ENCODE data around the gene SLC1A6.
"Not testable (repeated sequence)": the region's sequence is repeated elsewhere in the genome, so short reads cannot be mapped to it uniquely, and the experiment has no call there.

Gene SLC1A6
- 0 to 0.15 (median 0) reads per million in 18 experiments for total RNA-seq

DNA sequence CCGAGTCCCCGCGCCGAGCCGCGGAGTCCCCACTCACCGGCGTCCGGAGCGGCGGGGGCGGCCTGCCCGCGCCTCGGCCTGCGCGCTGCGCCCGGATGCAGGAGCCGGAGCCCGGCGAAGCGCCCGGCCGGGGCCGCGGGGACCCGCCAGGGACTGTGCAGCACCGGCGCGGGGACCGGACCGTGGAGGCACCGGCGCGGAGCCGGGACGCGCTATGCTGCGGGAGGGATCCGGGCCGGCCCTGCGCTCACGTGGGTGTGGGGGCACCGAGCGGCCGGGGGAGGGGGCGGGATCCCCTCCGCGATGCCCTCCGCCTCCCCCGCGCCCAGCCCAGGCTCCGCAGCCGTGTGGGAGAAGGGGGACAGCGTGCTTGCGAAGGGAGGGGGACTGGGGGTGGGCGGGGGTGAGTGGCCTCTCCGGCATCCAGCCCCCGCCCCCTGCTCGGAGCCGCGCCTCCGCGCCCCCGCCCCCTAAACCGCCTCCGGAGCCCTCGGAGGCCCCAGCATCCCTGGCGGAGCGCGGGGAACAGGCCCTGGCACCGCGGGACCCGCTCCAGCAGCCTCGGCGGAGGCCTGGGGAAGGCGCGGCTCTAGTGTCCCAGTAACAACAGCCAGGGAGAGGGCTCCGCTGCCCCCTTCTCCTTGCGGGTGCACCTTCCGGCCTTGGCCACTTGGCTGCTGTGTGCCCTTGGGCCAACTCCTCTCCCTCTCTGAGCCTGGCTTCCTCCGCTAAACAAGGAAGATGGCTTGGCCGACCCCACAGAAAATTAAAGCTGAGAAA lies at the start of gene SLC1A6:
TSS of gene SLC1A6 (minus strand) at position 389 of the 780 bp plus-strand sequence. CDS start 6,954 bp downstream, outside the sequence.
- no peak for DNase-seq

DNA sequence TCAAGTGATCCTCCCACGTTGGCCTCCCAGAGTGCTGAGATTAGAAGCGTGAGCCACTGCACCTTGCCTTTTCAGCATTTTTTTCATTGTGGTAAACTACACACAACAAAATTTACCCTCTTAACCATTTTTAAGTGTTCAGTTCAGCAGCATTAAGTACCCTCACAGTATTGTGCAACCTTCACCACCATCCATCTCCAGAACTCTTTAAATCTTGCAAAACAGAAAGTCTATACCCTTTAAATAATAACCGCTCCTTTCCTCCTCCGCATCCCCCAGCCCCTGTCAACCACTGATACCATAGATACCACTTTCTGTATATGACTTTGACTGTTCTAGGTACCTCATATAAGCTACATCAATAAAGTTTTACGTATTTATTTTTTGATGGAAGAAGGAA lies 48.8 kb upstream of the SLC1A6 start:
- DNase-seq, result no peak

DNA sequence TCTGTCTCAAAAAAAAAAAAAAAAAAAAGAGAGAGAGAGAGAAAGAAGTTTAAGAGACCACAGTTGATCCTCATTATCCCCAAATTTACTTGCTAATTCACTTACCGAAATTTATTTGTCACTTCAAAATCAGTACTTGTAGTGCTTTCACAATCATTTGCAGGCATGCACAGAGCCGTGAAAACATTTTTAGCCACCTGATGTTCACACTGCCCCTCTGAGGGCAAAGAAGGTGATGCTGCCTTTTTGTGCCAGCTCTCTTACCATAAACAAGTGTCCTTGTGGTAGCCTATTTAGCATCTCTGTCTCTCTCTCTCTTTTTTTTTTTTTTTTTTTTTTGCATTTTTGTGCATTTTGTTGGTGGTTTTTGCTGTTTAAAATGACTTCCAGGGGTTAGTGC lies 45.6 kb upstream of the SLC1A6 start:
- DNase-seq, result peak; percentile 5 to 17

DNA sequence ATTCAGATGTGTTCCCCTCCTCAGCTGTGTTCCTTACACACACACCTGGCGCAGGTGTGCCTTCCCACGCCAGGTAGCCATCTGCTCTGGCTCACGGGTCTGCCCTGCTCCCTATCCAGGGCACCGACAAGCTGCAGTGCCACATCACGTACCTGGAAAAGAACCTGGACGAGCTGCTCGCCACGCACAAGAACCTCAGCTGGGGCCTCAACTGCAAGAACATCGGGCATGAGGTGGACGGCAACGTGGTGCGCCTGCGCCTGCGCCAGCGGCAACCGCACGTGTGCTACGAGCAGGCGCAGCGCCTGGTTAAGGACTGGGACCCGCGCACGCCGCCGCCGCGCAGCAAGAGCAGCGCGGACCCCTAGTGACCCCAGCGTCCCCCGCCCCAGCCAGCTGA lies 43.1 kb upstream of the SLC1A6 start:
- DNase-seq, result no peak

DNA sequence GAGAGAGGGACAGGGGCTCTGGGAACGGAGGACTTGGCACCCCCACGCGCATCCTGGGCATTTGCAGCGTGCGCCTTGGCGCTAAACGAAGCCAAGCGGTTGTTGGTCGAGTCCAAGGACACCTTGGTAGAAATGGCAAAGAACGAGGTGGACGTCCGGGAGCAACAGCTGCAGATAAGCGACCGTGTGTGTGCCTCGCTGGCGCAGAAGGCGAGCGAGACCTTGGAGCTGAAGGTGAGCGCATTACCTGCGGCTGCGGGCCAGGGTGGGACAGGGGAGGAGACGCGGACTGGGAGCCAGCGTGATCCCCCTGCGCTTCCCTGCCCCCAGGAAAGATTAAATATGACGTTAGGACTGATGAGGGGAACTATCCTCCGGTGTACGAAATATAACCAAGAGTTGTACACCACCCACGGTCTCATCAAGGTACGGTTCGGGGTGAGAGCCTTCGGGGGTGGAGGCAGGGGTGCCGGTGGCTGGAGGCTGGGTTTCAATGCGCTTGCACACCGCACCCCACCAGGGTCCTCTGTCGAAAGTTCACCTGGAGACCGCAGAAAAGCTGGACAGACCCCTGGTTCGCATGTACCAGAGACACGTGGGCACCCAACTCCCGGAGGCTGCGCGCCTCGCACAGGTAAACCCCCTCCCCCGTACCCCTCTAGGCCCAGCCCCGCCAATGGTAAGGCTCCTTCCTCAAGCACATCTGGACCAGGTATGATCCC lies 41.8 kb upstream of the SLC1A6 start:
- DNase-seq, result no peak

DNA sequence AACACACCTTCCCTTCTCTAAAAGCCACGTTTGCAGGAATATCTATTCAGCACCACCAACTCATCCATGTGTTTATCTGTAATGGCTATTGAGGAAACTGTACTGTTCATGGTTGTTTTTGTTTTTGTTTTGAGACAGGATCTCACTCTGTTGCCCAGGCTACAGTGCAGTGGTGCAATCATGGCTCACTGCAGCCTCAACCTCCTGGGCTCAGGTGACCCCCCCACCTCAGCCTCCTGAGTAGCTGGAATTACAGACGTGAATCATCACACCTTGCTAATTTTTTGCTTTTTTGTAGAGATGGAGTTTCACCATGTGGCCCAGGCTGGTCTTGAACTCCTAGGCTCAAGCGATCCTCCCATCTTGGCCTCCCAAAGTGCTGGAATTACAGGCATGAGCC lies 39.2 kb upstream of the SLC1A6 start:
- not testable (repeated sequence) for DNase-seq

DNA sequence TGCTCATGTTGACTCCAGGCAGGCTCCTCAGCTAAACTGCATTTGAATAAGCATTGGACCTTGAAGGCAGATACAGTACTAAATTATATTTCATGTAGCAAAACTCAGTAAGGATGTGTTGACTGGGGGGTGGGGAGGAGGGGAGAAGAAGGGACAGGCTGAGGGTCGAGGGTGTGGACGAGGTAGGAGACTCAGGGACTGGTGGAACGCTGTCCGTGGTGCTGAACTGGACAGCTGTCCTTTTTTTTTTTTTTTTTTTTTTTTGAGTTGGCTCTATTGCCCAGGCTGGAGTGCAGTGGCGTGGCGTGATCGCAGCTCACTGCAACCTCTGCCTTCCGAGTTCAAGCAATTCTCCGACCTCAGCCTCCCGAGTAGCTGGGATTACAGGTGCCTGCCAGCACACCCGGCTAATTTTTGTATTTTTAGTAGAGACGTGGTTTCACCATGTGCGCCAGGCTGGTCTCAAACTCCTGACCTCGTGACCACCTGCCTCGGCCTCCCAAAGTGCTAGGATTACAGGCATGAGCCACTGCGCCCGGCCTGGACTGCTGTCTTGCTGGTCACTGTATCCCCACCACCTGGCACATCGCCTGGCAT lies 36.4 kb upstream of the SLC1A6 start:
- DNase-seq, result no peak

DNA sequence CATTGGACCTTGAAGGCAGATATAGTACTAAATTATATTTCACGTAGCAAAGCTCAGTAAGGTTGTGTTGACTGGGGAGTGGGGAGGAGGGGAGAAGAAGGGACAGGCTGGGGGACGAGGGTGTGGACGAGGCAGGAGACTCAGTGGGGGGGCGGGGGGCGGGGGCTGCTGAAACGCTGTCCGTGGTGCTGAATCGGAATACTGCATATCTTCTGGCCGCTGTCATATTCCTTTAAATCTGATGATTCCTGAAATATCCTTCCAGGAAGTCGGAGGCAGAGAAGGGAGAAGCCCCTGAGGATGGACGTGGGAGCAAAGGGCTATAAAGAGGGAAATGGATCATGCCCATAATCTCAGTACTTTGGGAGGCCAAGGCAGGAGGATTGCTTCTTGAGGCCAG lies 34.9 kb upstream of the SLC1A6 start:
- no peak for DNase-seq

DNA sequence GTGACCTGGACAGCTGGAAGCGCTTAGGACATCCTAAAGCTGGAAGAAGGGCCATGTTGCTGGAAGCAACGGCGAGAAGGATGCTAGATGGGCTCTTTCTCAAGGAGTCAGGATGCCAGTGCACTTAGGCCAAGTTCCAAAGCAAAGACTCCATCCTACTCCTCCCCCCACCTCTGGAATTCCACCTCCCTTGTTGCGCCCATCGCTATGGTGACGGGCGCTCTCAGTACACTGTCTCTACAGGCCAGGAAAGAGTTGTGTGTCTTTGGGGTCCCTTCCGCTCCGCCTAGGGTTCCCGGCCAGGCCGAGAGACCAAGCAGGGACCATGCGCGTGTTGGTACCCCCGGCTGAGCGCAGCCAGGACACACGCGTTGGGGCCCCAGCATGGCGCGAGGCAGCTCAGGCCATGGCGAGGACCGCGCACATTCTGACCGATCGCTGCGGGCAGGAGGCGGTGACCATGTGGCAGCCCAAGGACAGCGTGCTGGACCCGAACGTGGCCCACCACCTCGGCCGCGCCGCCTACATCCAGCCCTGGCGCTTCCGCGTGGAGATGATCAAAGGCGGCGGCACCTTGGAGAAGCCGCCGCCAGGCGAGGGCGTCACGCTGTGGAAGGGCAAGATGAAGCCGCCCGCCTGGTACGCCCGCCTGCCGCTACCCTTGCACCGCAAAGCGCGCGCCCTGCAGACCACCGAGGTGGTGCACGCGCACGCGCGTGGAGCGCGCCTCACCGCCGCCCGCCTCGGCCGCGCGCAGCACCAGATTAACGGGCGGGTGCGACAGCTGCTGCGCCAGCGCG lies 31.0 kb upstream of the SLC1A6 start:
- DNase-seq, result no peak

DNA sequence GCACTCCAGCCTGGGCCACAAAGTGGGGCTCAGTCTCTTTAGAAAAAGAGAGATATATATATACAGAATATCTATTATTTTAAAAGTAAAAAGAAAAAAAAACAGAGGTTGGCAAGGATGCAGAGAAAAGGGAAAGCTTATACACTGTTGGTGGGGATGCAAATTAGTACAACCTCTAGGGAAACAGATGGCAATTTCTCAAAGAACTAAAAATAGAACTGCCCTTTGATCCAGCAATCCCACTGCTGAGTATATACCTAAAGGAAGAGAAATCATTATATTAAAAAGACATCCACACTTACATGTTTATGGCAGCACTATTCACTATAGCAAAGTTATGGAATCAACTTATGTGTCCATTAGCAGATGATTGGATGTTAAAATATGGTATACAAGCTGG lies 28.6 kb upstream of the SLC1A6 start:
- no peak for DNase-seq

DNA sequence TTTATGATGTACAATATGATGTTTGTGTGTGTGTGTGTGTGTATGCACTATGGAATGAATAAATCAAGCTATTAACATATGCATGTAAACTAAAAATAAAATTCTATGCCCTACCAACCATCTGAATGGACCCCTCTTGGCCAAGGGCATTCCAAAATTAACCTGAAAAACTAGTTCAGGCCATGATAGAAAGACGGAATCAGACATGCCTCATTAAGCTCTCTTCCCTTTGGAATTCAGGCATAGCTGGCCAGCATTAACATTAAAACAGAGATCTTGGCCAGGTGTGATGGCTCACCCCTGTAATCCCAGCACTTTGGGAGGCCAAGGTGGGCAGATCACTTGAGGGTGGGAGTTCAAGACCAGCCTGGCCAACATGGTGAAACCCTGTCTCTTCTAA lies 18.3 kb upstream of the SLC1A6 start:
- no peak for DNase-seq

DNA sequence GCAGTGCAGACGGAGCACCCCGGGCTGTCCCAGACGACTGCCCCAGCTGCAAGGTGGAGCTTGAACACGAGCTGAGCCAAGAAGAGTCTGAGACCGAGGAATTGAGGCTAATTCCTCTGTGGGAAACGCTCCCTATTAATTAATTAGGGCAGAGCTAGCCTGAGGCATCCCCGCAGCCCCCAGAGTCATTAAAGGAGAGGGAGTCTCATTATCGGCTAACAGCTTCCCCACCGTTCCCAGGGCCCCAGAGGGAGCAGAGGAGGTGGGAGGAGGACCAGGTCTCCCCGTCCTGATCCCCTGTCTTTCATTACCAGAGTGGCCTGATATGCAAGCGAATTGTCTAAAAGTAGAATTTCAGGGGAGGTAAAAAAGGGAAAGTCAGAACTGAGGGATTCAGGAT lies 13.1 kb upstream of the SLC1A6 start:
- DNase-seq, result no peak

DNA sequence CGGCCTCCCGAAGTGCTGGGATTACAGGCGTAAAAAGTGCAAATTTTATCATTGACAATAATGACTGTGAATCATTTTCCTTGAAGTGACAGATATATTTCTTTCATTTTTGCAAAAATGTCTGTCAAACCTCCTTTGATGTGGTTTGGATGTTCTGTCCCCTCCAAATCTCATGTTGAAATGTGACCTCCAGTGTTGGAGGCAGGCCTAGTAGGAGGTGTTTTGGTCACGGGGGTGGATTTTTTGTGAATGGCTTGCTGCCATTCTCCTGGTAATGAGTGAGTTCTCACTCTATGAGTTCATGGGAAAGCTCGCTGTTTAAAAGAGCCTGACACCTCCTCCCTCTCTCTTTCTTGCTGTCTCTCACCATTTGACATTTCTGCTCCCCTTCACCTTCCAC lies 5.5 kb upstream of the SLC1A6 start:
- no peak for DNase-seq

DNA sequence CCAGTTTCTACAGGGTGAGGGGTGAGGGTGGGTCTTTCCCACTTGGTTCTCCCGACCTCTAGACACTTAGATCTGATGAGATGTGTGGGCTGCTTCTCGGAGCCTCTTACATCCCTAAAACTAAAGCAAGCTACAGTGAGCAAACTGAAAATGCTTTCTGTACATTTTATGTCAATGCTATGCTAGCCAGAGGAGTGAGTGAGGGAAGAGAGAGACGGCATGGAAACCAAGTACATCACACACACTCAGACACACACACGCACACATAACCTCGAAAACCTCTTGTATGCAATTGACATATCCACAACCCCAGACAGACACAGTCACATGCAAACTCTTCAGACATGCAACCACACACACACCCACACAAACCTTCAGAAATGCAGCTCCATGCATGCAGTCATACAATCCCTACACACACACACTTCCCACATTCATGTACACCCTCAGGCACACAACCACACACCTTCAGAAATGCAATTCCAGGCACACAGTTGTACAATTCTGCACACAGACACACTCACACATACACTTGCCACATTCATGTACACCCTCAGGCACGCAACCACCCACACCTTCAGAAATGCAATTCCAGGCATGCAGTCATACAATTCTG lies 1.4 kb downstream of the SLC1A6 start:
- peak in 1 of 2 donors; percentile 5 for DNase-seq

DNA sequence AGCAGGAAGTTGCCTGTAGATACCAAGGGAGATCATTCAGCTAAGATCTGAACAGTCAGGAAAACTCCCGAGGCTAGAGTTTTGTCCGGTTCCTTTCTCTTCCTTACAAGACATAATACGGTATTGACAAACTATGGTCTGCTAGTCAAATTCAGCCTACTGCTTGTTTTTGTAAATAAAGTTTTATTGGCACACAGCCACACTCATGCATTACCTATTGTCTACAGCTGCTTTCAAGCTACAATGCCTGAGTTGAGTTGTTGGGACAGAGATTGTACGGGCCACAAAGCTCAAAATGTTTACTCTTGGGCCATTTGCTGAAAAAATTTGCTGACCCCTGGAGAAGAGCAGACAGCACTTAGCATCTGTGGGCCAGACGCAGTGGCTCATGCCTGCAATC lies 2.5 kb downstream of the SLC1A6 start:
- no peak for DNase-seq

DNA sequence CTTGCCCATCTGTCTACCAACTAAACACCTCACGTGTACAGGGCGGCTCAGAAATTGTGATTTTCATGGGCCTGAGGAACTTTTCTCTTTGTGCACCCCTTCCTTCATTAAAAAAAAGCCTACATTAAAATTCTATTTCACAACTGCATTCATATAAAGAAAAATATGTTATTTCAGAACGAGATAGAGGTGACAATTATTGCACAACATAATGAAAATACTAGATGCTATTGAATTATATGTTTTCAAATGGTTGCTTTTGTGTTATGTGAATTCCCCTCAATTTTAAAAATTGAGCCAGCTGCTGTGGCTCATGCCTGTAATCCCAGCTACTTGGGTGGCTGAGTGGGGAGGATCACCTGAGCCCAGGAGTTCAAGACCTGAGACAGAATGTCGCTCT lies 5.2 kb downstream of the SLC1A6 start:
- no peak for DNase-seq

DNA sequence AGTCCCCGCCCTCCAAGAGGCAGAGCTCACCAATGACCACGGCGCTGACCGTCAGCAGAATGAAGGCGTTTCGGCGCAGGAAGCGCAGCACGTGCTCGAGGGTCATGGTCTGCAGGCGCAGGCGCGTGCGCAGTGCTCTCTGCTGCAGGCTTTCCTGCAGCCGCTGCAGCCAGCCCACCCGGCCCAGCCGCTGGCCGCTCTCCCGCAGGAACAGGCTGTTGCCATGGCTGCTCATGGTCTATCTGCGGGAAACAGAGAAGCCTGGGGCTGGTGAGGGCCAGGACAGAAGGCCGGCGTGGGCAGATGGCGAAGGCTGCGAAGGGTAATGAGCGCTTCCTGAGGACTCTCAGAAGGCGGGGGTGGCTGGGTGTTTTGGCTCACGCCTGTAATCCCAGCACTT lies 7.0 kb downstream of the SLC1A6 start:
- DNase-seq, result no peak

DNA sequence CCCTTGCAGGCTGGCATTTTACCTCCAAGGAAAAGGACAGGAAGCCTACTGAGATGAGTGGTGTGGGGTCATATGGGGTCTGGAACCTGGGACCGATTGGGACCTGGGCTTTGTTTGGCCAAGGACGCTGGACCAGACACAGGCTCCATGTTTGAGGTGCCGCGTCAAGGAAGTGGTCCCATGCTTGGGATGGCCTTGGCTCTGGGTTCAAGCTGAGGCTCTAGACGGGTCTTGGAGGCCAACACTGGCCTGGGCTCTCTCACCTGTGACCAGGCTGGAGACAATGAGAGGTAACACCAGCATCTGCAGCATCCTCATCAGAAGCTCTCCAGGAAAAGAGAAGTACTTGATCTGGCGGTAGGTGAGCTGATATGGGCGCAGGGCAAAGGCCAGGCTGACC lies 8.2 kb downstream of the SLC1A6 start:
- DNase-seq, result no peak

DNA sequence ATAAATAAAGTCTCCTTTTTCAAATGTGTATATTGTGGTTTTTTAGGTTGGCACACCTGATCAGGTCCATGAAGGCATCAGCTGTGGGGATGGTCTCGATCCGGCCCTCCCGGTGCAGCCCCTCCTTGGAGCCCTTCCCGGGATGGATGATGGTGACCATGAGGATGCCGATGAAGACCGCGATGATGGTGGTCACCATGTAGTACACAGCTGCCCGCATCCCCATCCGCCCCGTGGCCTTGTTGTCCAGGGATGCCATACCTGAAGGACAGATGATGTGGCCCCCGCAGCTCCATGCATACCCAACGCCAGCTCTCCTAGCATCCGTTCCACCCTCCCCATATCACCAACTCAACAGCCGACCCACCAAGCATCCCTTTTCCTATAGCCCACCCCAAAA lies 11.4 kb downstream of the SLC1A6 start:
- no peak for DNase-seq

DNA sequence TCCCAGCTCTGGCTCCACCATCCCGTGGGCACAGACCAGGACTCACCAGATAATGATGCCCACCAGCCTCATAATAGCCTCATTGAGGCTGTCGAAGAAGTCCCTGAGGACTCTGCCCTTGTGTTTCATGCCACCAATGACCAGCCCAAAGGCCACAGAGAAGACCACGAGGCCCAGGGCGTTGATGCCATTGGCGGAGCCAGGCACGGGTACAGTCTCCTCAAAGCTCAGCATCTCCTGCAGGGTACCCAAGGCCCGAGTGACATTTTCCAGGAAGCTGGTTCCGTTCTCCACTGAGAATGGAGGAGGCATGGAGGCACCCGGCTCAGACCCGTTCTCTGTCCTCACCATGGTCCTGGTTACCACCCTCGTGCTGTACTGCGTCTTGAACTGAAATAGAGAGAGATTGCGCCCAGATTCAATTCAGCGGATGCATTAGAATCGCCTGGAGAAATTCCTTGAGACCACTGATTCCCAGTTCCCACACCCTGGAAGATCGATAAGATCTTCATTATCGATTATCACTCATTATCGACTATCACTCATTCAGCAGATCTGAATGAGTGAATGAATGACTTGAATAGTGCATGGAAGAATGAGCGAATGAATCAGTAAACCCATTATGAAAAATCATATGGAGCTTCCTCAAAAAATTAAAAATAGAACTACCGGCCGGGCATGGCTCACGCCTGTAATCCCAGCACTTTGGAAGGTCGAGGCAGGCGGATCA lies 17.5 kb downstream of the SLC1A6 start:
- no peak for DNase-seq

DNA sequence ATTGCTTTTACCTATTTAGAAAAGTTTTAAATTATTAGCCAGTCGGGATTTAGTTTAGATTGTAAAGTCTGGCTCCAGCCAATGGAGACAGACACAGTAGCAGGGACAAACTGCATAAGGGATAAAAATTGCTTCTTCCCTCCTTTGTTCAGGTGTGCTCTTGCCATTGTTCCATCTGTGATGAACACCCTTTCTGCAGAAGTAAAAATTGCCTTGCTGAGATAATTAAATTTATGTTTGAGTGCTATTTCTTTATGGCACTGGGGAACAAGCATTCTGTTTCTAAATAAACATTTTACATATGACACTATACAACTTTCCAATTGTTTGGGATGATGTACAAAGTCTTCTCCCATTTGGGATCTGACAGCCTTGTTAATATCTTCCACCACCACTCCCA lies 20.4 kb downstream of the SLC1A6 start:
- peak in 1 of 2 donors; percentile 6 for DNase-seq

DNA sequence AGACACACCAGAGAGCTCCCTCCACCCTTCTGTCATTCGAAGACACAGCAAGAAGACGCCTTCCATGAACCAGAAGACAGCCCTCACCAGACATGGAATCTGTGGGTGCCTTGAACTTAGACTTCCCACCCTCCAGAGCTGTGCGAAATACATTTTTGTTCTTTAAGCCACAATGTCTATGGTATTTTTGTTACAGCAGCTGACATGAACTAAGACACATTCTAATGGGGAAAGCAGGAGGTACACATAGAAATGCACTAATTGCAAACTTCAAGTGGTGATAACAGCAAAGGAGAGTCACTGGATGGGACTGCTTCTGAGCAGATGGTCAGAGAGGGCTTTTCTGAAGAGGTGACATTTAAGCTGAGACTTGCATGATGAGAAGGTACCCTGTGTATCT lies 22.2 kb downstream of the SLC1A6 start:
- no peak for DNase-seq

Measured in inflammatory macrophage (primary cell).